ENCODE measurements around the gene CXCL17. TPM values are rescaled to one million over a fixed set of nuclear protein-coding genes. Genes with fewer than 3 reads are reported as not detected.

Gene CXCL17
- total RNA-seq, 1 experiment from 2014 or later: 1.1 TPM

- Mint-ChIP-seq H3K27me3 (ENCODE audit: insufficient read depth, unreplicated experiment) (no peaks in the 10 kb centered on the region), H3K4me1 (ENCODE audit: low read depth, unreplicated experiment) (peaks cover 6% of the 10 kb centered on the region), H3K4me3 (ENCODE audit: unreplicated experiment) (no peak overlapping the region), H3K27ac (ENCODE audit: unreplicated experiment) (no peak overlapping the region), H3K36me3 (ENCODE audit: insufficient read depth, unreplicated experiment) (no peaks in the 10 kb centered on the region), H3K9me3 (ENCODE audit: unreplicated experiment) (no peaks in the 10 kb centered on the region)
- Histone ChIP-seq H3K36me3 (ENCODE audit: control insufficient read depth, insufficient read depth, low read length) (no peaks in the 10 kb centered on the region), H3K9me3 (no peaks in the 10 kb centered on the region; the same call in 1 of the 2 replicates), H3K4me3 (ENCODE audit: low read depth, low read length) (no peak overlapping the region), H3K27me3 (replicated peaks; ENCODE audit: control insufficient read depth, insufficient read depth, low read length) (no peaks in the 10 kb centered on the region), H3K4me1 (0 out of 2 replicates have a peak, but pooled peaks cover under 1% of the 10 kb centered on the region)
- intact Hi-C loops (cut with micrococcal nuclease; ENCODE audit: unreplicated experiment): no loop called here
- no peak for TF ChIP-seq CTCF (IDR thresholded peaks at IDR 0.05; ENCODE audit: insufficient read depth in 1 of 2, low read depth in 1 of 2, low read length in 1 of 2, severe bottlenecking in 1 of 2, unreplicated experiment in 1 of 2)
- no peak for DNase-seq
- ChIA-PET CTCF (interaction anchor here (0.6 kb wide), 1 partner anchor 26 kb away, joined by 10 read pairs; no protein-coding TSS in a partner anchor), POLR2A (no interaction called here)
- BruUV-seq (replicated peaks): no TSS peak
Measured at GRCh38 chr19:42473686-42474085, 30.9 kb upstream of the CXCL17 start.

DNA sequence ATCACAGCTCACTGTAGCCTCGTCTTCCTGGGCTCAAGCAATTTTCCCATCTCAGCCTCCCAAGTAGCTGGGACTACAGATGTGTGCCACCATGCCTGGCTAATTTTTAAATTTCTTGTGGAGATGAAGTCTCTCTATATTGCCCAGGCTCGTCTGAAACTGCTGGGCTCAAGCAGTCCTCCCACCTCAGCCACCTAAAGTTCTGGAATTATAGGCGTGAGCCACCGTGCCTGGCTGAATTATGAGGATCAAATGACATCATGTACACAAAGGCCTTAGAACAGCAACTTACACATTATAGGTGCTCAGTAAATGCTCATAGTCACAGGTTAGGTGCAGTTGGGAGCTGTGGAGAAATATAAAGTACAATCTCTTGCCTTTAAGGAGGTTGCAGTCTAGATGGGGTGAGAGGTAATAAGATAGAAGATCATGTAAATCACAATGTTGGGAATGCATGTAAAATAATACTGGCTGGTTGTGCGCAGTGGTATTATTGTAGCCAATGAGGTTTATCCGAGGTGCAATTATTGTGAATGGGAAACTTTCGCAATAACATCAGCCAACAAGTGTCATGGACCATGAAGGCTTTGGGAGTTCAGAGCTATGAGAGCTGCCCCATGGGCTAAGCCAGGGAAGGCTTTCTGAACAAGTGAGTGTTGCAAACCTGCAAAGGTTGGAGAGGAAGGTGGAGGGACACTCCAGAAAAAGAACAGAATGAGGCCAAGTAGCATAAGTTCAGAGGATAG, 29.8 kb upstream of the CXCL17 start:
- TF ChIP-seq CTCF (IDR thresholded peaks at IDR 0.05; ENCODE audit: insufficient read depth in 1 of 2, low read depth in 1 of 2, low read length in 1 of 2, severe bottlenecking in 1 of 2, unreplicated experiment in 1 of 2): no peak
- no peaks in the 10 kb centered on the region for H3K36me3 Mint-ChIP-seq (ENCODE audit: insufficient read depth, unreplicated experiment)
- no peaks in the 10 kb centered on the region for H3K9me3 Mint-ChIP-seq (ENCODE audit: unreplicated experiment)
- ChIA-PET POLR2A (no interaction called here), CTCF (interaction anchor here (1.4 kb wide), 1 partner anchor 34 kb away, joined by 3 read pairs; no protein-coding TSS in a partner anchor)
- no peak overlapping the region for H3K4me3 ChIP-seq (ENCODE audit: low read depth, low read length)
- no peaks in the 10 kb centered on the region for H3K36me3 ChIP-seq (ENCODE audit: control insufficient read depth, insufficient read depth, low read length)
- H3K4me1 ChIP-seq: no peaks in the 10 kb centered on the region
- DNase-seq: no peak
- H3K9me3 ChIP-seq: no peaks in the 10 kb centered on the region; the same call in 1 of the 2 replicates
- no TSS peak for BruUV-seq (replicated peaks)
- no peaks in the 10 kb centered on the region for H3K27me3 ChIP-seq (replicated peaks; ENCODE audit: control insufficient read depth, insufficient read depth, low read length)
- H3K27ac Mint-ChIP-seq (ENCODE audit: unreplicated experiment): no peak overlapping the region
- intact Hi-C loops (cut with micrococcal nuclease; ENCODE audit: unreplicated experiment): no loop called here
- no peaks in the 10 kb centered on the region for H3K27me3 Mint-ChIP-seq (ENCODE audit: insufficient read depth, unreplicated experiment)
- H3K4me3 Mint-ChIP-seq (ENCODE audit: unreplicated experiment): no peak overlapping the region
- peaks cover 6% of the 10 kb centered on the region for H3K4me1 Mint-ChIP-seq (ENCODE audit: low read depth, unreplicated experiment)

- Mint-ChIP-seq H3K4me1 (ENCODE audit: low read depth, unreplicated experiment) (peaks cover 12% of the 10 kb centered on the region), H3K27ac (ENCODE audit: unreplicated experiment) (no peak overlapping the region), H3K36me3 (ENCODE audit: insufficient read depth, unreplicated experiment) (no peaks in the 10 kb centered on the region), H3K4me3 (ENCODE audit: unreplicated experiment) (no peak overlapping the region), H3K27me3 (ENCODE audit: insufficient read depth, unreplicated experiment) (no peaks in the 10 kb centered on the region), H3K9me3 (ENCODE audit: unreplicated experiment) (no peaks in the 10 kb centered on the region)
- POLR2A ChIA-PET: no interaction called here
- no peaks in the 10 kb centered on the region for H3K36me3 ChIP-seq (ENCODE audit: control insufficient read depth, insufficient read depth, low read length)
- CTCF ChIA-PET: interaction anchor here (1.4 kb wide), 1 partner anchor 33 kb away, joined by 3 read pairs; no protein-coding TSS in a partner anchor
- intact Hi-C loops (cut with micrococcal nuclease; ENCODE audit: unreplicated experiment): loop anchor here (2.0 kb wide), 1 partner anchor 15 kb away; no protein-coding TSS in a partner anchor
- H3K4me3 ChIP-seq (ENCODE audit: low read depth, low read length): no peak overlapping the region
- H3K9me3 ChIP-seq: no peaks in the 10 kb centered on the region; the same call in 1 of the 2 replicates
- BruUV-seq (replicated peaks): no TSS peak
- no peak for TF ChIP-seq CTCF (IDR thresholded peaks at IDR 0.05; ENCODE audit: insufficient read depth in 1 of 2, low read depth in 1 of 2, low read length in 1 of 2, severe bottlenecking in 1 of 2, unreplicated experiment in 1 of 2)
- DNase-seq: peak in 1 of 2 experiments; percentile 34
- H3K27me3 ChIP-seq (replicated peaks; ENCODE audit: control insufficient read depth, insufficient read depth, low read length): no peaks in the 10 kb centered on the region
- H3K4me1 ChIP-seq: no peaks in the 10 kb centered on the region
Measured at GRCh38 chr19:42471554-42472249, 29.0 kb upstream of the CXCL17 start.

Measured in Caco-2 (cell line).